Cardiac muscle cell (in vitro differentiated cells and primary cell): ENCODE results near the gene NLGN4X. TPM values are rescaled to one million over a fixed set of nuclear protein-coding genes. Genes with fewer than 3 reads are reported as not detected.

Experiments
- DNase-seq, 2 donors: peaks; one replicate each; pipeline versions ENCODE4 v3.0.0 to v3.0.0-alpha.2; 2010 to 2017; ENCODE audit warnings: low read depth in 1 of 2, low spot score in 1 of 2
- H3K27ac ChIP-seq: fragments of 200-600 bp; sonication (generic); 2 replicates; pipeline ENCODE4 v1.5.1; 2016
- H3K27me3 ChIP-seq: fragments of 200-600 bp; sonication (generic); 2 replicates; pipeline ENCODE4 v1.6.0; 2016; ENCODE audit warnings: control low read depth
- H3K36me3 ChIP-seq: fragments of 200-600 bp; sonication (generic); 2 replicates; pipeline ENCODE4 v1.5.1; 2016; ENCODE audit warnings: control low read depth
- H3K4me1 ChIP-seq: fragments of 200-600 bp; sonication (generic); 2 replicates; pipeline ENCODE4 v1.8.1; 2017; ENCODE audit warnings: low read depth, mild to moderate bottlenecking, mixed run types
- H3K4me3 ChIP-seq: fragments of 200-600 bp; sonication (generic); 2 replicates; pipeline ENCODE4 v1.5.1; 2016; ENCODE audit warnings: mild to moderate bottlenecking
- H3K9me3 ChIP-seq: fragments of 200-600 bp; sonication (generic); 2 replicates; pipeline ENCODE4 v1.5.1; 2017; ENCODE audit warnings: low read depth, mild to moderate bottlenecking, control low read depth
- CTCF ChIP-seq: IDR thresholded peaks from 2 replicates; pipeline ENCODE4 v1.5.1; 2012; ENCODE audit warnings: low read depth, mild to moderate bottlenecking, low read length
- polyA plus RNA-seq: library from polyadenylated mRNA; unstranded; fragments of >200 nt; fragmentation: Nextera tagmentation; extraction: Ambion mirVana; gene quantifications from 2 replicates; pipeline ENCODE4 v1.2.1, GENCODE V29; 2016
- total RNA-seq: library from RNA; depleted of rRNA; stranded (reverse); fragments of >200 nt; gene quantifications from 2 replicates; pipeline ENCODE4 v1.2.3, GENCODE V29; 2016

NLGN4X gene
- 6.9 and 9.5 TPM in 2 replicates for total RNA-seq
- polyA plus RNA-seq, result 4.2 and 5.9 TPM in 2 replicates

GRCh38 chrX:6228720-6229119 lies at the start of gene NLGN4X:
TSS of gene NLGN4X (minus strand) at chrX:6228867. CDS start at chrX:6151466, 77,401 bp downstream.
- Histone ChIP-seq H3K4me3 (peak within 1 kb of the TSS; percentile 65), H3K9me3 (no peaks in the 10 kb centered on the region), H3K27me3 (peaks cover 49% of the 10 kb centered on the region), H3K4me1 (peaks cover 2% of the 10 kb centered on the region), H3K27ac (no peak within 1 kb of the TSS), H3K36me3 (no peaks in the 10 kb centered on the region)
- no peak for TF ChIP-seq CTCF
- DNase-seq, result peak in 1 of 2 donors; percentile 15

GRCh38 chrX:6266041-6266440 lies 37.4 kb upstream of the NLGN4X start:
- Histone ChIP-seq H3K36me3 (no peaks in the 10 kb centered on the region), H3K4me1 (no peaks in the 10 kb centered on the region)

GRCh38 chrX:6262959-6263358 lies 34.3 kb upstream of the NLGN4X start:
- no peak for DNase-seq
- no peak for TF ChIP-seq CTCF
- no peaks in the 10 kb centered on the region for H3K9me3 ChIP-seq
- no peaks in the 10 kb centered on the region for H3K27me3 ChIP-seq
- H3K4me3 ChIP-seq, result no peak overlapping the region
- H3K4me1 ChIP-seq, result no peaks in the 10 kb centered on the region
- H3K27ac ChIP-seq, result no peak overlapping the region
- H3K36me3 ChIP-seq, result no peaks in the 10 kb centered on the region

More at GRCh38 chrX:6266041-6266440, 37.4 kb upstream of the NLGN4X start:
- Histone ChIP-seq H3K4me3 (no peak overlapping the region), H3K27me3 (no peaks in the 10 kb centered on the region), H3K27ac (no peak overlapping the region), H3K9me3 (no peaks in the 10 kb centered on the region)
- TF ChIP-seq CTCF, result no peak
- DNase-seq, result no peak

- no peak for TF ChIP-seq CTCF
- Histone ChIP-seq H3K4me1 (no peaks in the 10 kb centered on the region), H3K9me3 (no peaks in the 10 kb centered on the region), H3K36me3 (no peaks in the 10 kb centered on the region), H3K27me3 (no peaks in the 10 kb centered on the region), H3K27ac (no peak overlapping the region), H3K4me3 (no peak overlapping the region)
- DNase-seq, result no peak
Measured at GRCh38 chrX:6257025-6257424, 28.4 kb upstream of the NLGN4X start.

- Histone ChIP-seq H3K4me3 (no peak overlapping the region), H3K36me3 (no peaks in the 10 kb centered on the region), H3K4me1 (no peaks in the 10 kb centered on the region), H3K27ac (no peak overlapping the region), H3K9me3 (no peaks in the 10 kb centered on the region), H3K27me3 (no peaks in the 10 kb centered on the region)
- TF ChIP-seq CTCF, result no peak
- no peak for DNase-seq
Measured at GRCh38 chrX:6244666-6245065, 16.0 kb upstream of the NLGN4X start.

- Histone ChIP-seq H3K27me3 (no peaks in the 10 kb centered on the region), H3K36me3 (no peaks in the 10 kb centered on the region), H3K27ac (no peak overlapping the region), H3K4me3 (no peak overlapping the region), H3K9me3 (no peaks in the 10 kb centered on the region), H3K4me1 (peaks cover 3% of the 10 kb centered on the region)
- no peak for TF ChIP-seq CTCF
- DNase-seq, result no peak
Measured at GRCh38 chrX:6238576-6238975, 9.9 kb upstream of the NLGN4X start.
